Activated T-helper 17 cell treated with anti-CD3 and anti-CD28 coated beads, Interleukin-2, amount 50 U/mL, for 72 hours (primary cell): ENCODE measurements around the gene ADIRF. TPM values are rescaled to one million over a fixed set of nuclear protein-coding genes. Genes with fewer than 3 reads are reported as not detected.

Source experiments
- ATAC-seq: fragments of 150-1000 bp; cut with Tn5 transposase; replicated peaks from 2 replicates; pipeline ENCODE4 v1.10.0; 2021; ENCODE audit warnings: mild to moderate bottlenecking, moderate library complexity
- H3K27ac Mint-ChIP-seq: one replicate; pipeline ENCODE4 v1.8.0; 2022; ENCODE audit warnings: mixed read lengths
- H3K27me3 Mint-ChIP-seq: one replicate; pipeline ENCODE4 v1.8.0; 2022; ENCODE audit warnings: mixed read lengths
- H3K36me3 Mint-ChIP-seq: one replicate; pipeline ENCODE4 v1.8.0; 2022; ENCODE audit warnings: low read depth, mild to moderate bottlenecking, mixed read lengths
- H3K4me1 Mint-ChIP-seq: one replicate; pipeline ENCODE4 v1.8.0; 2022; ENCODE audit warnings: mixed read lengths
- H3K4me3 Mint-ChIP-seq: one replicate; pipeline ENCODE4 v1.8.0; 2022; ENCODE audit warnings: mild to moderate bottlenecking, mixed read lengths
- H3K9me3 Mint-ChIP-seq: one replicate; pipeline ENCODE4 v1.8.0; 2022; ENCODE audit warnings: mixed read lengths
- total RNA-seq, 2 donors: library from RNA; stranded (reverse); gene quantifications; one replicate each; pipeline ENCODE4 v1.2.3, GENCODE V29; 2022

The ADIRF gene
- total RNA-seq, 2 donors from 2014 or later = not detected

GRCh38 chr10:86953747-86954680 lies 14.3 kb upstream of the ADIRF start:
- Mint-ChIP-seq H3K27ac (no peak overlapping the region), H3K4me3 (no peak overlapping the region), H3K27me3 (no peaks in the 10 kb centered on the region), H3K36me3 (no peaks in the 10 kb centered on the region), H3K4me1 (peaks cover 8% of the 10 kb centered on the region), H3K9me3 (peaks cover 9% of the 10 kb centered on the region)
- ATAC-seq = no peak

GRCh38 chr10:86954681-86955500 lies 13.4 kb upstream of the ADIRF start:
- Mint-ChIP-seq H3K4me3 (no peak overlapping the region), H3K27me3 (no peaks in the 10 kb centered on the region), H3K9me3 (peaks cover 9% of the 10 kb centered on the region), H3K36me3 (no peaks in the 10 kb centered on the region), H3K4me1 (peaks cover 8% of the 10 kb centered on the region), H3K27ac (no peak overlapping the region)
- no peak for ATAC-seq

GRCh38 chr10:86955501-86956194 lies 12.6 kb upstream of the ADIRF start:
- no peak for ATAC-seq
- Mint-ChIP-seq H3K27ac (no peak overlapping the region), H3K9me3 (peaks cover 9% of the 10 kb centered on the region), H3K36me3 (no peaks in the 10 kb centered on the region), H3K4me1 (peaks cover 4% of the 10 kb centered on the region), H3K4me3 (no peak overlapping the region), H3K27me3 (no peaks in the 10 kb centered on the region)

GRCh38 chr10:86956195-86956847 lies 12.0 kb upstream of the ADIRF start:
- Mint-ChIP-seq H3K9me3 (peaks cover 9% of the 10 kb centered on the region), H3K4me1 (peaks cover 3% of the 10 kb centered on the region), H3K36me3 (no peaks in the 10 kb centered on the region), H3K27ac (no peak overlapping the region), H3K27me3 (no peaks in the 10 kb centered on the region), H3K4me3 (no peak overlapping the region)
- no peak for ATAC-seq

- H3K36me3 Mint-ChIP-seq = no peaks in the 10 kb centered on the region
- ATAC-seq = no peak
- H3K4me1 Mint-ChIP-seq = peaks cover 3% of the 10 kb centered on the region
- no peaks in the 10 kb centered on the region for H3K27me3 Mint-ChIP-seq
- H3K27ac Mint-ChIP-seq = no peak overlapping the region
- peaks cover 6% of the 10 kb centered on the region for H3K9me3 Mint-ChIP-seq
- no peak overlapping the region for H3K4me3 Mint-ChIP-seq
Observed at GRCh38 chr10:86956848-86957448, 11.3 kb upstream of the ADIRF start.

DNA sequence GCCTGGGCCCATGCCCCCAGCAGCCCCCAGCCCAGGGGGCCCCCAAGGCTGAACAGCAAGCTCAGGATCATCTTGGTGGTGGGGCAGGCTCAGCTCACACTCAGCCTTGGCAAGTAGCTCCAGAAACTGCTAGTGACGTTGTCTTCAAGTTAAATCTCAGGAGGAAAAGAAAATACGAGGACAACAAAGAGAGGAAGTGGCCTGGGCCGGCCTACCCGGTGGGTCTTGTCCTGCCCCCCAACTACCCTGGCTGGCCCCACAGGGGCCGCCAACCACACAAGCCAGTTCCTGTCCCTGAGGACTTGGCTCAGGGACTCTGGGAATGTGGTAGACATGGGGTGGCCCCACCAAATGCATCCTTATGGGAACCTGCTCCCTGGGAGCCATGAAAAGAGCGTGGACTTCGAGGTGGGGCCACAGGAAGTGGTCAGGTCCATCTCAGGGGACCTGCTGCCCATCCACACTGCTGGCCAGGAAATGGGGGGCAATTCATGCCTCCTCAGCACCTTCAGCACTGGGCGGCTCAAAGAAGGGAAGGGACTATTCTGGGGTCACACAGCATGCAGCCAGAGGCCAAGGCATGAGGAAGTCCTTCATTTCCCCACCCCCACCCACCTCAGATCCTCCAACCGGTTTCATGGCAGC lies 10.7 kb upstream of the ADIRF start, which contains the start of gene MMRN2:
MMRN2 (minus strand) TSS at position 145 of the 645 bp plus-strand sequence; CDS start at position 71, 74 bp downstream.
- H3K36me3 Mint-ChIP-seq = no peaks in the 10 kb centered on the region
- H3K4me3 Mint-ChIP-seq = no peak within 1 kb of the TSS
- peaks cover 3% of the 10 kb centered on the region for H3K4me1 Mint-ChIP-seq
- H3K27ac Mint-ChIP-seq = no peak within 1 kb of the TSS
- no peaks in the 10 kb centered on the region for H3K9me3 Mint-ChIP-seq
- no peak for ATAC-seq
- H3K27me3 Mint-ChIP-seq = no peaks in the 10 kb centered on the region

DNA sequence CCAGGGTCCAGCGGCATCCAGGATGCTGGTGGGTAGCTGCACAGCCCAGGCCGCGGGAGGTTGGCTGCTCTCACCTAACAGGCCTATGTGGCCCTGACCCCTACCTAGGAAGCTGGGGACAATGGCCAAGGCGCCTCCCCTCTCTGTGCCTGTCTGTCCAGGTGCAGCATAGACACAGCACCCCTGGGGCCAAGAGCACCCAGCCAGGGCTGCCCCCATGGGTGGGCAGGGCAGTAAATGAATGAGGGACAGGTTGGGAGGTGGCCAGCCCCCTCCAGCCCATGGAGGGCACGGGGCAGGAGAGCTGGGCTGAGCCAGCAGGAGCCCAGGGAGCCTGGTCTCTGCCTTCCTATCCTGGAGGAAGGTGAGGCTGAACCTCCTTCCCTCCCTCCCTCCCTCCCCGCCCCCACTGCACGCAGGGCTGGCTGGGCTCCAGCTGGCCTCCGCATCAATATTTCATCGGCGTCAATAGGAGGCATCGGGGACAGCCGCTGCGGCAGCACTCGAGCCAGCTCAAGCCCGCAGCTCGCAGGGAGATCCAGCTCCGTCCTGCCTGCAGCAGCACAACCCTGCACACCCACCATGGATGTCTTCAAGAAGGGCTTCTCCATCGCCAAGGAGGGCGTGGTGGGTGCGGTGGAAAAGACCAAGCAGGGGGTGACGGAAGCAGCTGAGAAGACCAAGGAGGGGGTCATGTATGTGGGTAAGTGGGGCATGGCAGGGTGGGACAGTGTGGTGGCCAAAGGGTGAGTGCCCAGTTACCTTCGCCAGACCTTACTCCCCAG lies 10.0 kb upstream of the ADIRF start, which contains the start of gene SNCG:
SNCG (plus strand) TSS at position 484 of the 785 bp plus-strand sequence; CDS start at position 583, 99 bp downstream.
- Mint-ChIP-seq H3K27me3 (no peaks in the 10 kb centered on the region), H3K4me3 (no peak within 1 kb of the TSS), H3K9me3 (no peaks in the 10 kb centered on the region)

DNA sequence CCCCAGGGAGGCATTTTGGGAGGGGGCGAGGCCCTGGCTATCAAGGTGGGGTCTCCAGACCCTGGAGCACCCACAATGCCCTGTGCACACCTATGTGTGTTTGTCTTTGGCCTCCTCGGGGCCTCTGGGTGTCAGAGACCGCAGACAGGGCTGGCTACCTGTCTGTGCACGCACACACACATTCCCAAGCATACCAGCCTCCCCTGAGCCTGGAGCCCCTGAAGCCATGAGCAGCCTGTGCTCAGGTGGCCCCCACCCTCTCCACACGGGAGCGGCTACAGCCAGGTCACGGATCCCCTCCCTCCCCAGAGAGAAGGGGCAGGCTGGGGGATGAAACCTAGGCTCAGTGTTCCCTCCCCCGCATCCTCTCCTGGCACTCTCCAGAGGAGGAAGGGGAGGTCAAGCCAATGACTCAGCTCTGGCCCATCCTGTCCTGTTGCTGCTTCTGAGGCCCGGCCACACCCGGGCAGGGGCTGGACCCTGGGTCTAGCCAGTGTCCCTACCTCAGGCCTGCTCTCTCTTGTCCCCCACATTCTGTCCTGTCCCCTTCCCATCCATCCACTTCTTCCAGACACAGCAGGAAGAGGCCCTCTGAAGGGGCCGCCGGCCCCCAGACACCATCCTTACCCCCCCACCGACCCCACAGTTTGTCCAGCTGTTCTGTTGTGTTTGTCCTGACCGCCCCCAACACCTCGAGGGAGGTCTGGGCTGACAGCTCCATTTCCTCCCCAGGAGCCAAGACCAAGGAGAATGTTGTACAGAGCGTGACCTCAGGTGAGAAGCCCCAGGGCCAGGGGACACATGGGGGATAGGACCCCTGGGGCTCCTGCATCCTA lies 9.2 kb upstream of the ADIRF start:
- Mint-ChIP-seq H3K27me3 (no peaks in the 10 kb centered on the region), H3K4me3 (no peak overlapping the region), H3K9me3 (no peaks in the 10 kb centered on the region), H3K27ac (peak overlapping the region; percentile 32), H3K4me1 (peaks cover 3% of the 10 kb centered on the region), H3K36me3 (no peaks in the 10 kb centered on the region)
- no peak for ATAC-seq

More for the DNA sequence above, 10.0 kb upstream of the ADIRF start, which contains the start of gene SNCG:
- no peak for ATAC-seq
- H3K27ac Mint-ChIP-seq = peak within 1 kb of the TSS; percentile 32
- H3K4me1 Mint-ChIP-seq = peaks cover 3% of the 10 kb centered on the region
- no peaks in the 10 kb centered on the region for H3K36me3 Mint-ChIP-seq

GRCh38 chr10:86959737-86960002 lies 8.6 kb upstream of the ADIRF start:
- peaks cover 3% of the 10 kb centered on the region for H3K4me1 Mint-ChIP-seq
- no peak overlapping the region for H3K4me3 Mint-ChIP-seq
- H3K9me3 Mint-ChIP-seq = no peaks in the 10 kb centered on the region
- H3K36me3 Mint-ChIP-seq = no peaks in the 10 kb centered on the region
- ATAC-seq = no peak
- H3K27ac Mint-ChIP-seq = peak overlapping the region; percentile 32
- no peaks in the 10 kb centered on the region for H3K27me3 Mint-ChIP-seq

DNA sequence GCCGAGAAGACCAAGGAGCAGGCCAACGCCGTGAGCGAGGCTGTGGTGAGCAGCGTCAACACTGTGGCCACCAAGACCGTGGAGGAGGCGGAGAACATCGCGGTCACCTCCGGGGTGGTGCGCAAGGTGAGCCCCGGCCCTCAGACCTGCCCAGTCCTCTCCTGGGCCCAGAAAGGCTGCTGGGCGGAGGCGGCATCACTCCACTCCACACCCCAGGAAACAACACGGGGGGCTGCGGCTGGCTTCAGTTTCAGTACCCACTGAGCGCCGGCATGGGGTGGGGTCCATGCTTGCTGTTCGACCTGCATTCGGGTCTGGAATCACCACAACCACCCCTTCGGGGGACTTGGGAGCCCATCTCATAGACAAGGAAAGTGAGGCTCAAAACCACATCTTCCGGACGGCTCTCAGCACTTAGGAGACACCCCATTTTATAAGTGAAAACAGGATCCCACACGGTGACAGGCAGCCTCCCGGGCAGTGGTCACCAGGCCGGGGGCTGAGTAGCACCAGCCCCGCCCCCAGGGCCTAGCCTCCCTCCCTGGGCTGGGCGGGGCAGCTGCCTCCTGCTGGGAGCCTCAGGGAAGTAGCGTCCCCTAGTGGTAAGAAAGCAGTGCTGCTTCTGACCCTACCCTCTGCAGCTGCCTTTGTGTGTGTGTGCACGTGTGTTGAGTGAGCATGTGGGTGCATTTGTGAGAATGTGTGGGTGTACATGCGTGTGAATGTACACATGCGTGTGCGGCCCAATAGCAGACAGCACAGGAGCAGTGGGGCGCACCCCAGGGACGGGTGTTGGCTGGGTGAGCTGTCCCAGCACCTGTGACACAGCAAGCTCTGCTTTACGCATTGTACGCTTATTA lies 8.0 kb upstream of the ADIRF start:
- Mint-ChIP-seq H3K4me1 (peaks cover 3% of the 10 kb centered on the region), H3K4me3 (no peak overlapping the region), H3K27ac (no peak overlapping the region), H3K36me3 (no peaks in the 10 kb centered on the region), H3K9me3 (no peaks in the 10 kb centered on the region), H3K27me3 (no peaks in the 10 kb centered on the region)
- ATAC-seq = peak; percentile 91

GRCh38 chr10:86960863-86961434 lies 7.3 kb upstream of the ADIRF start:
- Mint-ChIP-seq H3K9me3 (no peaks in the 10 kb centered on the region), H3K27ac (no peak overlapping the region), H3K27me3 (no peaks in the 10 kb centered on the region), H3K4me3 (no peak overlapping the region), H3K36me3 (no peaks in the 10 kb centered on the region), H3K4me1 (peaks cover 10% of the 10 kb centered on the region)
- no peak for ATAC-seq
